ENCODE results near the gene UBE2E2.

DNA sequence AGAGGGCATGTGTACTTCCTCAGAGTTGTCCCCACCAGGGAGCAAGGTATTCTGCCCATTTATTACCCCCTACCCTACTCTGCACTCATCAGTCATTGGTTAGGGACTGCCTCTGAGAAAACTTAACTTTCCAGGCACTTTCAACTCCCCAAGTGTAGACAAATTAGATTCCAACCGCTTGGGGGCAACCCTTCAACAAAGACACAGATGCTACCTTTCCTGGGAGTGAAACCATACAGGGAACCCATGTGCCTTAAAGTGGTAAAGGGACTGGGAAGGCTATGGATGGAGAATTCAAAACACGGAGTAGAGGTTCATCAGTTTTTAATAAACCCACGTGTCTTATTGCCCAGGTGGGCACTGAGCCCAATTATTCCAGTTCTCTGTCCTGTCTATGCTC lies 19.4 kb upstream of the UBE2E2 start:
- TF ChIP-seq, protein P1, sequence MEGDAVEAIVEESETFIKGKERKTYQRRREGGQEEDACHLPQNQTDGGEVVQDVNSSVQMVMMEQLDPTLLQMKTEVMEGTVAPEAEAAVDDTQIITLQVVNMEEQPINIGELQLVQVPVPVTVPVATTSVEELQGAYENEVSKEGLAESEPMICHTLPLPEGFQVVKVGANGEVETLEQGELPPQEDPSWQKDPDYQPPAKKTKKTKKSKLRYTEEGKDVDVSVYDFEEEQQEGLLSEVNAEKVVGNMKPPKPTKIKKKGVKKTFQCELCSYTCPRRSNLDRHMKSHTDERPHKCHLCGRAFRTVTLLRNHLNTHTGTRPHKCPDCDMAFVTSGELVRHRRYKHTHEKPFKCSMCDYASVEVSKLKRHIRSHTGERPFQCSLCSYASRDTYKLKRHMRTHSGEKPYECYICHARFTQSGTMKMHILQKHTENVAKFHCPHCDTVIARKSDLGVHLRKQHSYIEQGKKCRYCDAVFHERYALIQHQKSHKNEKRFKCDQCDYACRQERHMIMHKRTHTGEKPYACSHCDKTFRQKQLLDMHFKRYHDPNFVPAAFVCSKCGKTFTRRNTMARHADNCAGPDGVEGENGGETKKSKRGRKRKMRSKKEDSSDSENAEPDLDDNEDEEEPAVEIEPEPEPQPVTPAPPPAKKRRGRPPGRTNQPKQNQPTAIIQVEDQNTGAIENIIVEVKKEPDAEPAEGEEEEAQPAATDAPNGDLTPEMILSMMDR (IDR thresholded peaks at IDR 0.05 in 4 of 5, conservative IDR thresholded peaks at IDR 0.05 in 1 of 5) = peak; percentile 33 to 57 (median 41)
- no peak for TF ChIP-seq POLR2A (IDR thresholded peaks at IDR 0.05)

All from gastrocnemius medialis (tissue), 4 donors.